Common myeloid progenitor, CD34-positive (primary cell): ENCODE measurements around the gene GUCY2F.

Experiments used
- CTCF ChIA-PET: fragments of 350-600 bp; sonication (Branson Sonifier 250); formaldehyde crosslinking; loops from one replicate; lab custom pipeline; 2021; ENCODE audit warnings: antibody characterized with exemption; lab: Charles Lee
- POLR2A ChIA-PET: fragments of 350-600 bp; sonication (Branson Sonifier 250); formaldehyde crosslinking; loops from one replicate; lab custom pipeline; 2021; ENCODE audit warnings: antibody characterized with exemption; lab: Charles Lee
- DNase-seq, 3 donors: peaks; one replicate each; pipeline versions ENCODE4 v3.0.0 to v3.0.0-alpha.2; 2013
- H3K27ac ChIP-seq, 2 experiments: 1 replicate in 1 of 2; 2 replicates in 1 of 2; pipeline ENCODE4 v1.7.0; 2013; ENCODE audit warnings: inconsistent platforms in 2 of 2, low read length in 2 of 2, mild to moderate bottlenecking in 2 of 2, low read depth in 1 of 2, moderate library complexity in 1 of 2; ENCODE audit not compliant: severe bottlenecking in 2 of 2, insufficient read depth in 1 of 2, poor library complexity in 1 of 2
- H3K27me3 ChIP-seq, 5 experiments: replicated peaks in 2 of 5; 1 replicate in 3 of 5; 2 replicates in 2 of 5; pipeline versions ENCODE4 v1.6.1 to v1.7.0; 2013; ENCODE audit warnings: low read length in 4 of 5, mild to moderate bottlenecking in 2 of 5, moderate library complexity in 2 of 5, inconsistent platforms in 1 of 5; ENCODE audit not compliant: insufficient read depth in 5 of 5, control insufficient read depth in 4 of 5
- H3K36me3 ChIP-seq, 4 experiments: 1 replicate in 2 of 4; 2 replicates in 2 of 4; pipeline versions ENCODE4 v1.6.1 to v1.7.0; 2013; ENCODE audit warnings: low read length in 3 of 4, control low read depth in 1 of 4, mild to moderate bottlenecking in 1 of 4; ENCODE audit not compliant: control insufficient read depth in 4 of 4, insufficient read depth in 4 of 4
- H3K4me1 ChIP-seq, 4 experiments: 1 replicate in 3 of 4; 2 replicates in 1 of 4; pipeline versions ENCODE4 v1.6.1 to v1.7.1; 2013; ENCODE audit warnings: low read length in 3 of 4, mild to moderate bottlenecking in 3 of 4, control low read depth in 1 of 4, inconsistent platforms in 1 of 4, moderate library complexity in 1 of 4; ENCODE audit not compliant: control insufficient read depth in 4 of 4, insufficient read depth in 4 of 4; ENCODE audit errors: control extremely low read depth in 1 of 4
- H3K4me3 ChIP-seq, 7 experiments: 1 replicate in 4 of 7; 2 replicates in 3 of 7; pipeline versions ENCODE4 v1.5.1 to v1.7.0; 2013; ENCODE audit warnings: mild to moderate bottlenecking in 7 of 7, low read length in 6 of 7, moderate library complexity in 6 of 7, inconsistent platforms in 2 of 7, low read depth in 2 of 7, control low read depth in 1 of 7; ENCODE audit not compliant: insufficient read depth in 4 of 7, control insufficient read depth in 1 of 7; ENCODE audit errors: extremely low read depth in 1 of 7
- H3K9me3 ChIP-seq, 5 experiments: 1 replicate in 4 of 5; 2 replicates in 1 of 5; pipeline versions ENCODE4 v1.6.1 to v1.7.1; 2013; ENCODE audit warnings: low read length in 4 of 5, mild to moderate bottlenecking in 2 of 5, inconsistent platforms in 1 of 5, low read depth in 1 of 5, moderate library complexity in 1 of 5; ENCODE audit not compliant: control insufficient read depth in 4 of 5, insufficient read depth in 2 of 5; ENCODE audit errors: control extremely low read depth in 1 of 5
- WGBS: methylation state at CpG from one replicate; pipeline ENCODE4 v1.1.5; 2013; ENCODE audit not compliant: insufficient coverage; 5-methylcytosine and 5-hydroxymethylcytosine counted together

GUCY2F gene

DNA sequence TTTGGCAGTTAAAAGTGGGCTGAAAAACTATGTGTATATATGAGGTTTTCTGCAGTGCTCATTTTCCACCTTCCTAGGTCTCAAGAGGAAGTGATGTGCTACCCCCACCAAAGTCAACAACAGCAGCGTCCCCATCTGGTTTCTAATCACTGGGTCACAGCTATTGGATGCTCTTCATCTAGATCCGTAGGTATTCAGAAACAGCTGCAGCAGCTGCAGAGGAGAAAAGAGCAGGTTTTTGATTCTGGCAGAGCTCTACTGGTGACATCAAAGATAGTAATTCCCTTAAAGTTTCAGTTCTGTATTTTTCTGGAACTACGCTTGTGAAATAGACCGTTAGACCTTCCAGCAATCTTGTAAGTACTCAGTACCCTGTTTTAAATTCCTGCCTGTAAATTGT lies 5.8 kb upstream of the GUCY2F start:
- no peak overlapping the region for H3K27ac ChIP-seq
- peaks cover 0 to 4% (median 0%) of the 10 kb centered on the region in 5 experiments for H3K27me3 ChIP-seq
- 65% methylated on average over 3 of the region's 4 CpGs for WGBS
- H3K4me3 ChIP-seq: no peak overlapping the region
- no peaks in the 10 kb centered on the region for H3K4me1 ChIP-seq
- no peaks in the 10 kb centered on the region for H3K36me3 ChIP-seq
- CTCF ChIA-PET: no interaction called here
- POLR2A ChIA-PET: no interaction called here
- peak in 1 of 3 donors; percentile 27 for DNase-seq
- H3K9me3 ChIP-seq: no peaks in the 10 kb centered on the region

GRCh38 chrX:109485470-109486340 lies 3.8 kb upstream of the GUCY2F start:
- H3K36me3 ChIP-seq: no peaks in the 10 kb centered on the region
- ChIA-PET POLR2A (no interaction called here), CTCF (interaction anchor here (0.7 to 3.1 kb wide), 13 partner anchors 8 to 405 kb away, joined by 3 to 37 read pairs (median 3); no protein-coding TSS in a partner anchor)
- H3K4me1 ChIP-seq: no peaks in the 10 kb centered on the region
- H3K4me3 ChIP-seq: no peak overlapping the region
- WGBS: 20% methylated on average over 5 of the region's 9 CpGs
- peak; percentile 70 to 88 (median 82) for DNase-seq
- no peak overlapping the region for H3K27ac ChIP-seq
- H3K27me3 ChIP-seq: peaks cover 0 to 8% (median 0%) of the 10 kb centered on the region in 5 experiments
- H3K9me3 ChIP-seq: no peaks in the 10 kb centered on the region

DNA sequence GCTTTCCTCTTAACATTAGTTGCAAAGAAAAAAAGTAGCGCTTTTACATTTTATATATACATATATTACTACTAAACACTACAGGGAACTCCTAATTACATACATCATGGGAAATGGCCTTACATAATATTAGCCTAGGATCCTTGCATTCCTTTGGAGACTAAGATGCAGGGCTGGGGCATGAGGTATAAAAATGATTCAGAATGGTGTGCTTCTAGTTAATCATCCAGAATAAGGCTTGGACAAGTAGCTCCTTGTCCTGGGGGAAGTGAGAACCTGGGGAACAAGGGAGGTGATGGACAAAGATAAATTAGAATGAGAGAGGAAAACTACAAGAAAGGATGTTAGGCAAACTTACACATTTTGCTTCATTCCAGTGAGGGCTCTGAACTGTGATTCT lies 3.0 kb upstream of the GUCY2F start:
- WGBS: no CpG with 5 or more reads among the region's 1 CpG
- POLR2A ChIA-PET: no interaction called here

GRCh38 chrX:109475174-109475891 lies 6.6 kb downstream of the GUCY2F start:
- ChIA-PET CTCF (interaction anchor here (0.7 kb wide), 1 partner anchor 68 kb away, joined by 4 read pairs; no protein-coding TSS in a partner anchor), POLR2A (no interaction called here)
- Histone ChIP-seq H3K4me3 (peak overlapping the region in 5 of 7 experiments; percentile 5 to 54 (median 19)), H3K27ac (no peak overlapping the region), H3K9me3 (no peaks in the 10 kb centered on the region), H3K4me1 (peaks cover 0 to 9% (median 2%) of the 10 kb centered on the region in 4 experiments), H3K36me3 (no peaks in the 10 kb centered on the region), H3K27me3 (peaks cover 0 to 38% (median 11%) of the 10 kb centered on the region in 5 experiments)
- 26% methylated on average over 19 of the region's 23 CpGs for WGBS
- peak in 2 of 3 donors; percentile 36 for DNase-seq

More for the DNA sequence above, 3.0 kb upstream of the GUCY2F start:
- Histone ChIP-seq H3K9me3 (no peaks in the 10 kb centered on the region), H3K27me3 (peaks cover 0 to 8% (median 0%) of the 10 kb centered on the region in 5 experiments), H3K4me1 (no peaks in the 10 kb centered on the region), H3K36me3 (no peaks in the 10 kb centered on the region), H3K27ac (no peak overlapping the region), H3K4me3 (no peak overlapping the region)
- CTCF ChIA-PET: interaction anchor here (1.4 to 3.1 kb wide), 5 partner anchors 8 to 404 kb away, joined by 3 to 37 read pairs (median 5); no protein-coding TSS in a partner anchor
- DNase-seq: no peak

- CTCF ChIA-PET: no interaction called here
- H3K4me3 ChIP-seq: no peak overlapping the region
- no peaks in the 10 kb centered on the region for H3K9me3 ChIP-seq
- 54% methylated on average over 5 of the region's 7 CpGs for WGBS
- peaks cover 0 to 33% (median 6%) of the 10 kb centered on the region in 5 experiments for H3K27me3 ChIP-seq
- H3K36me3 ChIP-seq: no peaks in the 10 kb centered on the region
- POLR2A ChIA-PET: no interaction called here
- peaks cover 0 to 9% (median 2%) of the 10 kb centered on the region in 4 experiments for H3K4me1 ChIP-seq
- peak in 2 of 3 donors; percentile 32 to 36 for DNase-seq
- H3K27ac ChIP-seq: no peak overlapping the region
Observed at GRCh38 chrX:109472939-109473735, 8.7 kb downstream of the GUCY2F start.

GRCh38 chrX:109464231-109464630 lies 17.7 kb downstream of the GUCY2F start:
- no peak for DNase-seq
- ChIA-PET POLR2A (no interaction called here), CTCF (no interaction called here)
- Histone ChIP-seq H3K27me3 (peaks cover 0 to 5% (median 0%) of the 10 kb centered on the region in 5 experiments), H3K36me3 (no peaks in the 10 kb centered on the region), H3K9me3 (no peaks in the 10 kb centered on the region), H3K4me1 (no peaks in the 10 kb centered on the region), H3K27ac (no peak overlapping the region), H3K4me3 (no peak overlapping the region)
